Transverse colon (tissue), 4 donors: ENCODE results near the gene LPO. TPM values are rescaled to one million over a fixed set of nuclear protein-coding genes. Genes with fewer than 3 reads are reported as not detected.

Experiments used
- DNase-seq: peaks from one replicate; pipeline ENCODE4 v3.0.0-alpha.2; 2019
- H3K27ac ChIP-seq, 4 donors: fragments of 200-600 bp; sonication (generic); 2 replicates each; pipeline ENCODE4 v1.5.1; 2016 to 2018; ENCODE audit warnings: inconsistent platforms in 4 of 4
- H3K27me3 ChIP-seq: fragments of 200-600 bp; sonication (generic); 2 replicates; pipeline ENCODE4 v1.5.1; 2017; ENCODE audit warnings: inconsistent platforms
- H3K36me3 ChIP-seq, 4 donors: fragments of 200-600 bp; sonication (generic); 2 replicates each; pipeline ENCODE4 v1.5.1; 2017 to 2019; ENCODE audit warnings: inconsistent platforms in 4 of 4
- H3K4me1 ChIP-seq, 4 donors: fragments of 200-600 bp; sonication (generic); 2 replicates each; pipeline ENCODE4 v1.5.1; 2017 to 2020; ENCODE audit warnings: inconsistent platforms in 4 of 4
- H3K4me3 ChIP-seq, 4 donors: fragments of 200-600 bp; sonication (generic); 1 replicate in 1 of 4; 2 replicates in 3 of 4; pipeline versions ENCODE4 v1.5.1 to v1.6.1; 2017 to 2019; ENCODE audit warnings: inconsistent platforms in 4 of 4
- H3K9me3 ChIP-seq, 2 donors: fragments of 200-600 bp; sonication (generic); 2 replicates each; pipeline ENCODE4 v1.5.1; 2017 to 2019; ENCODE audit warnings: inconsistent platforms in 2 of 2
- CTCF ChIP-seq, 5 experiments: fragments of 200-600 bp in 3 of 5; fragments of 450-650 bp in 2 of 5; sonication (generic) in 3 of 5; IDR thresholded peaks; 1 replicate in 2 of 5; 2 replicates in 3 of 5; pipeline ENCODE4 v1.5.1; 2016 to 2017; ENCODE audit warnings: antibody characterized with exemption in 5 of 5, inconsistent platforms in 3 of 5, mild to moderate bottlenecking in 2 of 5, moderate library complexity in 1 of 5
- EP300 ChIP-seq: sonication (generic); formaldehyde crosslinking; IDR thresholded peaks from one replicate; pipeline ENCODE4 v1.6.1; 2017; ENCODE audit warnings: antibody characterized with exemption, low read depth
- POLR2A ChIP-seq: fragments of 450-650 bp; IDR thresholded peaks from one replicate; pipeline ENCODE4 v1.6.1; 2016; ENCODE audit warnings: antibody characterized with exemption, mild to moderate bottlenecking, moderate library complexity
- POLR2AphosphoS5 ChIP-seq, 3 donors: sonication (generic); formaldehyde crosslinking; IDR thresholded peaks; one replicate each; pipeline ENCODE4 v1.6.1; 2016; ENCODE audit warnings: antibody characterized with exemption in 3 of 3
- WGBS, 2 donors: methylation state at CpG; one replicate each; pipeline ENCODE4 v1.1.5; 2018; ENCODE audit warnings: low coverage in 1 of 2; 5-methylcytosine and 5-hydroxymethylcytosine counted together
- in situ Hi-C, 4 donors: fragments of 200-750 bp; cut with MboI; loops; one replicate each; pipeline versions ENCODE4 v1.15.0 to v1.15.1; 2017; ENCODE audit warnings: low sequenced_read_pairs in 3 of 4, low pct_ligation_motif_present in 1 of 4, low pct_unique_long_range_greater_than_20kb in 1 of 4
- intact Hi-C: fragments of 100-400 bp; cut with DNase I; formaldehyde crosslinking; loops from one replicate; pipeline ENCODE4 v1.15.1; 2023; ENCODE audit warnings: low total_unique reads
- total RNA-seq, 4 donors: library from RNA; depleted of rRNA; stranded (reverse); fragments of >200 nt; gene quantifications; one replicate each; pipeline ENCODE4 v1.1.0, GENCODE V29; 2016

LPO gene
- total RNA-seq, 4 donors from 2014 or later = not detected

- H3K9me3 ChIP-seq = no peaks in the 10 kb centered on the region
- intact Hi-C loops (no loop called here), in situ Hi-C loops (no loop called here)
- H3K27me3 ChIP-seq = no peaks in the 10 kb centered on the region
- no peaks in the 10 kb centered on the region for H3K4me1 ChIP-seq
- no peak for DNase-seq
- TF ChIP-seq POLR2A (no peak), EP300 (no peak), POLR2AphosphoS5 (IDR thresholded peaks at IDR 0.05) (no peak), CTCF (IDR thresholded peaks at IDR 0.05) (no peak)
- no peak overlapping the region for H3K4me3 ChIP-seq
- H3K36me3 ChIP-seq = peaks cover 0 to 18% (median 7%) of the 10 kb centered on the region in 4 donors
- 95% methylated on average over 5 of the region's 5 CpGs; no CpG with 5 or more reads in 1 of the 2 donors for WGBS, 2 donors
- H3K27ac ChIP-seq = no peak overlapping the region
Measured at GRCh38 chr17:58208344-58208743, 30.0 kb upstream of the LPO start.

DNA sequence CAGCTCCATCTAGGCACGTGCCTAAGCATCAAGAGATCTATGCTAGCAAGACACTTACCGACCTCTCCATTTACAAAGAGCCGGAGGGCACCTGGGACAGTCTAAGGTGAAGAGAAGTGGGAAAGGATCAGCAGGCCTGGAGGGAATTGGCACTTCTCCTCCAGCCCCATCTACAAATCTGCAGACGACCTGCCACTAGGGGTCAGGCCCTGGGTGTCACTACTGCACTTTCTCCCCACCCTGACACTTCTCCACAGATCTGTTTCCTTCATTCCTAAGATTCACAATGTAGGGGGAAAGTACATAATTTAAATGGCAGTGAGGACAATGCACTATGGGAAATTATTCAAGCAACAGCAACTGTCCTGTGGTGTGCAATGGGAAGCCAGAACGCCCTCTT is 27.5 kb upstream of the LPO start:
- no peak for DNase-seq
- no peak for TF ChIP-seq EP300
- TF ChIP-seq POLR2AphosphoS5 (IDR thresholded peaks at IDR 0.05) = no peak
- Histone ChIP-seq H3K9me3 (no peaks in the 10 kb centered on the region), H3K36me3 (peaks cover 0 to 21% (median 7%) of the 10 kb centered on the region in 4 donors), H3K27me3 (no peaks in the 10 kb centered on the region), H3K4me1 (no peaks in the 10 kb centered on the region), H3K27ac (no peak overlapping the region), H3K4me3 (no peak overlapping the region)
- intact Hi-C loops (no loop called here), in situ Hi-C loops (no loop called here)
- WGBS, 2 donors = 66 to 85% methylated on average over 3 to 5 of the region's 5 CpGs

GRCh38 chr17:58215685-58216084 is 22.7 kb upstream of the LPO start:
- intact Hi-C loops = no loop called here
- TF ChIP-seq CTCF (IDR thresholded peaks at IDR 0.05) (no peak), EP300 (no peak), POLR2A (no peak), POLR2AphosphoS5 (IDR thresholded peaks at IDR 0.05) (no peak)
- Histone ChIP-seq H3K4me1 (peaks cover 0 to 11% (median 9%) of the 10 kb centered on the region in 4 donors), H3K9me3 (no peaks in the 10 kb centered on the region), H3K36me3 (peaks cover 0 to 13% (median 6%) of the 10 kb centered on the region in 4 donors), H3K27me3 (no peaks in the 10 kb centered on the region), H3K4me3 (no peak overlapping the region), H3K27ac (no peak overlapping the region)
- no peak for DNase-seq
- in situ Hi-C loops = no loop called here

- Histone ChIP-seq H3K4me3 (no peak overlapping the region), H3K27ac (no peak overlapping the region), H3K9me3 (no peaks in the 10 kb centered on the region), H3K4me1 (peaks cover 0 to 11% (median 9%) of the 10 kb centered on the region in 4 donors), H3K27me3 (no peaks in the 10 kb centered on the region), H3K36me3 (peaks cover 0 to 4% (median 2%) of the 10 kb centered on the region in 4 donors)
- in situ Hi-C loops (no loop called here), intact Hi-C loops (no loop called here)
- no peak for DNase-seq
- no peak for TF ChIP-seq POLR2A
- TF ChIP-seq POLR2AphosphoS5 (IDR thresholded peaks at IDR 0.05) = no peak
- no peak for TF ChIP-seq EP300
- no peak for TF ChIP-seq CTCF (IDR thresholded peaks at IDR 0.05)
- 82 to 83% methylated on average over 2 to 3 of the region's 3 CpGs for WGBS, 2 donors
Measured at GRCh38 chr17:58217766-58218165, 20.6 kb upstream of the LPO start.

DNA sequence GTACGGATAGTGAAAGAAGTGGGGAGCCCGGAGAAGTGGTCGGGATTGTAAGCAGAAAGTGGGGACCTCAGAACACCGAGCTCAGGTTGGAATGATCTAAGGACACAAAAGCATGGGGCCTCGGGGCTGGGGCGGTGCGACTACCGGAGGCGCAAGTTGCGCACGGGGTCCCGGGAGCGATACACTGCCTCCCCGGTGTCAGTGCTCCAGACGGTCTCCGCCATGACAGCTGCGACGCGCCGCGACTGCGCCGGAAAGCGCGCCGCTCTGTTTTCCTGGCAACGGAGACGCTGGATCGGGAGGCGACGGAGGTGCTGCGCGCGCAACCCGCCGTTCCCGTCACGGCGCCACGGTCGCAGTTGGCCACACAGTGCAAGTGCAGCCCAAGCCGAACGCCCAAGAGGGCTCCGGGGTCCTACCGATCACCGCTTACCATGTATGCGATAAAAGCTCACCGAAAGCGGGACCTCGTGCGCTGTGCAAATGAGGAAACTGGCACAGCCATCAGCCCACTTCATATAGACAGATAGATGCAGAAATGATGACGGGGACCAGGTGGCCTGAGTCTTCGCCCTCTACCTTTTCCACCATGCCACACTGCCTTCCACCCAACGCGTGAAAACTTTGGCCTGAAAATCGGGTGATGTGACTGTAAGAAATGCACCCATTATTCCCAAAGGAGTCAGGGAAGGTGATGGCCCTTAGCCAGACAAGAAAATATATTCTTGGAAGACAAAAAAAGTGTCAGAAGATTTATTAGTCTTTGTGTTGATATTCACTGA is 19.2 kb upstream of the LPO start, which contains the start of gene MKS1:
Gene MKS1 (minus strand): TSS at position 249 of the 782 bp plus-strand sequence. CDS start 25 bp downstream, at position 224.
- Histone ChIP-seq H3K27ac (peak within 1 kb of the TSS; percentile 68 to 87 (median 86)), H3K9me3 (no peaks in the 10 kb centered on the region), H3K27me3 (no peaks in the 10 kb centered on the region), H3K36me3 (no peaks in the 10 kb centered on the region), H3K4me1 (peaks cover 0 to 11% (median 9%) of the 10 kb centered on the region in 4 donors), H3K4me3 (peak within 1 kb of the TSS; percentile 71 to 98 (median 82))
- peak; percentile 67 to 90 (median 73) for TF ChIP-seq CTCF (IDR thresholded peaks at IDR 0.05)
- peak; percentile 81 to 84 (median 82) for TF ChIP-seq POLR2AphosphoS5 (IDR thresholded peaks at IDR 0.05)
- TF ChIP-seq EP300 = no peak
- TF ChIP-seq POLR2A = peak; percentile 52
- DNase-seq = peak; percentile 96
- in situ Hi-C loops = no loop called here
- 2 to 6% methylated on average over 3 to 52 of the region's 56 CpGs for WGBS, 2 donors
- intact Hi-C loops = no loop called here
